RWPE2 (cell line): Measurements from ENCODE around the gene SH3GL2.

Source experiments
- ATAC-seq: fragments of 200-7000 bp; cut with Tn5 transposase; 3 replicates; pipeline ENCODE4 v1.9.1; 2021; ENCODE audit warnings: low read depth
- DNase-seq: peaks from one replicate; pipeline ENCODE4 v3.0.0-alpha.2; 2020; ENCODE audit warnings: low spot score
- H3K27ac ChIP-seq: fragments of 450-650 bp; 2 replicates; pipeline ENCODE4 v1.5.1; 2017; ENCODE audit warnings: mild to moderate bottlenecking; ENCODE audit not compliant: poor library complexity, severe bottlenecking
- H3K27me3 ChIP-seq: fragments of 250-450 bp; sonication (Bioruptor Pico); 2 replicates; pipeline ENCODE4 v1.5.1; 2021; ENCODE audit warnings: mild to moderate bottlenecking, moderate library complexity; ENCODE audit not compliant: insufficient read depth, poor library complexity, severe bottlenecking
- H3K36me3 ChIP-seq: fragments of 250-450 bp; sonication (Bioruptor Pico); 2 replicates; pipeline ENCODE4 v1.5.1; 2020; ENCODE audit warnings: low read depth, mild to moderate bottlenecking, moderate library complexity
- H3K4me1 ChIP-seq: fragments of 250-450 bp; sonication (Bioruptor Pico); 2 replicates; pipeline ENCODE4 v1.5.1; 2021; ENCODE audit warnings: mild to moderate bottlenecking, moderate library complexity; ENCODE audit not compliant: insufficient read depth, poor library complexity, severe bottlenecking
- H3K4me3 ChIP-seq: fragments of 250-450 bp; sonication (Bioruptor Pico); 2 replicates; pipeline ENCODE4 v1.5.1; 2021; ENCODE audit warnings: mild to moderate bottlenecking, moderate library complexity; ENCODE audit not compliant: severe bottlenecking
- H3K9me3 ChIP-seq: fragments of 250-450 bp; sonication (Bioruptor Pico); 2 replicates; pipeline ENCODE4 v1.5.1; 2021; ENCODE audit warnings: mild to moderate bottlenecking, moderate library complexity; ENCODE audit not compliant: severe bottlenecking
- CTCF ChIP-seq: fragments of 450-650 bp; IDR thresholded peaks from one replicate; pipeline ENCODE4 v1.5.1; 2017; ENCODE audit warnings: mild to moderate bottlenecking, moderate library complexity; ENCODE audit not compliant: poor library complexity, severe bottlenecking

SH3GL2 gene

GRCh38 chr9:17751486-17751885 lies 172.6 kb downstream of the SH3GL2 start:
- H3K4me3 ChIP-seq = no peak overlapping the region
- no peaks in the 10 kb centered on the region for H3K4me1 ChIP-seq
- no peaks in the 10 kb centered on the region for H3K27me3 ChIP-seq
- TF ChIP-seq CTCF = no peak
- ATAC-seq = no peak
- no peaks in the 10 kb centered on the region for H3K9me3 ChIP-seq
- DNase-seq = no peak
- H3K36me3 ChIP-seq = no peaks in the 10 kb centered on the region
- no peak overlapping the region for H3K27ac ChIP-seq

- DNase-seq (no peak), ATAC-seq (no peak)
- Histone ChIP-seq H3K27me3 (no peaks in the 10 kb centered on the region), H3K27ac (no peak overlapping the region), H3K9me3 (no peaks in the 10 kb centered on the region), H3K4me1 (no peaks in the 10 kb centered on the region), H3K36me3 (no peaks in the 10 kb centered on the region), H3K4me3 (no peak overlapping the region)
- no peak for TF ChIP-seq CTCF
Observed at GRCh38 chr9:17752021-17752420, 173.2 kb downstream of the SH3GL2 start.

GRCh38 chr9:17757816-17758215 lies 178.9 kb downstream of the SH3GL2 start:
- H3K36me3 ChIP-seq = no peaks in the 10 kb centered on the region
- no peak for ATAC-seq
- no peak overlapping the region for H3K27ac ChIP-seq
- no peaks in the 10 kb centered on the region for H3K9me3 ChIP-seq
- H3K4me3 ChIP-seq = no peak overlapping the region
- H3K4me1 ChIP-seq = no peaks in the 10 kb centered on the region
- DNase-seq = no peak
- no peak for TF ChIP-seq CTCF
- no peaks in the 10 kb centered on the region for H3K27me3 ChIP-seq

GRCh38 chr9:17760250-17760649 lies 181.4 kb downstream of the SH3GL2 start:
- DNase-seq = no peak
- no peaks in the 10 kb centered on the region for H3K36me3 ChIP-seq
- H3K9me3 ChIP-seq = no peaks in the 10 kb centered on the region
- no peak for TF ChIP-seq CTCF
- no peak overlapping the region for H3K4me3 ChIP-seq
- no peak for ATAC-seq
- H3K27ac ChIP-seq = no peak overlapping the region
- H3K27me3 ChIP-seq = no peaks in the 10 kb centered on the region
- H3K4me1 ChIP-seq = no peaks in the 10 kb centered on the region

GRCh38 chr9:17761984-17762676 lies 183.3 kb downstream of the SH3GL2 start:
- Histone ChIP-seq H3K4me3 (no peak overlapping the region), H3K36me3 (no peaks in the 10 kb centered on the region), H3K27ac (no peak overlapping the region), H3K4me1 (no peaks in the 10 kb centered on the region), H3K9me3 (no peaks in the 10 kb centered on the region), H3K27me3 (no peaks in the 10 kb centered on the region)
- ATAC-seq = no peak
- DNase-seq = no peak
- no peak for TF ChIP-seq CTCF
